Anterior cingulate cortex (tissue), 58 donors: ENCODE data around the gene TDRKH.

Source experiments
- DNase-seq, 58 donors: peaks; one replicate each; lab custom pipeline; 2025; lab: John Stamatoyannopoulos, UW

TDRKH gene, protein sequence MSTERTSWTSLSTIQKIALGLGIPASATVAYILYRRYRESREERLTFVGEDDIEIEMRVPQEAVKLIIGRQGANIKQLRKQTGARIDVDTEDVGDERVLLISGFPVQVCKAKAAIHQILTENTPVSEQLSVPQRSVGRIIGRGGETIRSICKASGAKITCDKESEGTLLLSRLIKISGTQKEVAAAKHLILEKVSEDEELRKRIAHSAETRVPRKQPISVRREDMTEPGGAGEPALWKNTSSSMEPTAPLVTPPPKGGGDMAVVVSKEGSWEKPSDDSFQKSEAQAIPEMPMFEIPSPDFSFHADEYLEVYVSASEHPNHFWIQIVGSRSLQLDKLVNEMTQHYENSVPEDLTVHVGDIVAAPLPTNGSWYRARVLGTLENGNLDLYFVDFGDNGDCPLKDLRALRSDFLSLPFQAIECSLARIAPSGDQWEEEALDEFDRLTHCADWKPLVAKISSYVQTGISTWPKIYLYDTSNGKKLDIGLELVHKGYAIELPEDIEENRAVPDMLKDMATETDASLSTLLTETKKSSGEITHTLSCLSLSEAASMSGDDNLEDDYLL

DNA sequence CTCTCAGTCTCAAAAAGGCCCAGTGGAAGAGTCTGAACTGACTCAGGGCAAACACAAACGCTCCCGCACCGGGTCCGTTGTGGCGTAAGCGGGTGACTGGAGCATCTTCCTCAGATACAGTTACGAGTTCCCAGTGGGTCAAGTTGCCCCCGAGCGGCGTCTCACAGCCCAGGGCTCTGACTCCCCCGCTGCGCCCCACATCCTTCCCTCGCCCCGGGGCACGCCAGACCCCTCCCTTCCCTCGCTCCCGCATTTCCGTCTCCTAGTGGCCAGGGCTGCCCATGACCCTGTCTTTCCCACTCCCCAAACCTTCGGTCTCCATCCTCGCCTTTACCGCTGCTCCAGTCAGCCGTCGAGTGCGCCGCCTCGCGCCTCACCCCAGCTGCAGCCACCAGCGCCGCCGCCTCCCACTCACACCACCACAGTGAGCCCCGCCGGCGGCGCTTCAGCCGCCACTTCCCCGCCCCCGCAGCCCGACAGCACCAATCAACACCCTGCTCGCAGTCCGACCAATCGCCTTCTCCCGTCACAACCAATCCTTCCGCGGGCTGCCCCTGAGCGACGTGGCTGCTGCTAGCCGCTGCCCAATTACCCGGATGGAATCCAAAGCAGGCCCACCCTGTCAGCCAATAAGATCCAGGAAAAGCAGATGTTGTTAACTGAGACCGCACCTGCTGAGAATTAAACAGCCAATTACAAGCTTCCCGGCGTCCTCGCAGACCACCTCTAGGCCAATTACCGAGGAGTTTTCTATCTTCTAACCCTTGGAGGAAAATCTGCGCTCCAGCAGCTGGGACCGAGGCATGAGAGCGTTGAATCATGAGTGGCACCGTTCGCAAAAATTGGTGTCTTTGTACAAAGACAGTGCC, at the start of gene TDRKH:
Gene TDRKH, minus strand, starts transcription at position 430 of the 869 bp plus-strand sequence. CDS start 7,478 bp downstream, outside the sequence.
- DNase-seq, result peak; percentile 87 to 99 (median 98)

DNA sequence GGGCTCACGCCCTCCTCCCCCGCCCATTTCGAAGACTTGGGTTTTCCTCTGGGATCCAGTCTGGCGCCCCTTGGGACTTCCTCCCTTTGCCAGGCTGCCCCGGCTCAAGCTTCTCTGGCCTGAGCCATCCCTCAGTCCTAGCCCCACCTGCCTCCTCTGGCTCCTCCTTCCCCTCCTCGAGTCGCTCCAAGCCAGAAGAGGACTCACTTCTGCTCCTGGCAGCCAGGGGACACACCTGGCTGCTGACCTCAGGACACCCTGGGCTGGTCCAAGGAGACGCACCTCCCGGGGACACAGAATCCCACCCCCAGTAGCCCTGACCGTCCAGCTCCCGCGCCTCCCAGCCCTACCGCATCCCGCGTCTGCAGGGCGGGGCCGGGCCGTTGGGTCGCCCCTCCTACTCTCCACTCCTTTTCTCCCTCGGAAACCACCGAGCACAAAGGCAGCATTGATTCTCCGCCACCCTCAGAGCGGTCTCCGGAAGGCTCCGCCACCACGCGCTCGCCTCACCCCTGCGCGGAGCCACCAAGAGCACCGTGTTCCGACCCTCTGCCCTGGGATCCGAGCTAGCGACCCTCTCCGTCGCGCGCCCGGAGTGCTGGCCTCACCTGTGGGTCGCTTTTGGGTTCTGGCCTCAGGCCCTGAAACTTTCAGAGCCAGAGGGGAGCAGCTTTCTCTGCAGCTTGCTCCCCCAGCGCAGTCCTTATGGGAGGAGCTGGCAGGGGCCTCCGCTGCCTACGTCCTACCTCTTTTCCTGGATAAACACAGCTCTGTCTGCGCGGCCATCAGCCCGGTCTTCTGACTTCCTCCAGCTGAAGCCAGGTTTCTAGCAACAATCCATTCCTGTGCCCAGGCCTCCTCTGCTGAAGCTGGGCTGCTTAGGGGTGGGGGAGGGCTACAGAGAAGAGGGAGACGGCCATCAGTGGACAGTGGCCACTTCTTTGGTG, 49.4 kb upstream of the TDRKH start, which contains the start of gene C2CD4D:
Gene C2CD4D, minus strand, starts transcription at position 364 of the 947 bp plus-strand sequence. CDS start 831 bp downstream, outside the sequence.
- peak in 56 of 58 donors; percentile 23 to 91 (median 71) for DNase-seq

DNA sequence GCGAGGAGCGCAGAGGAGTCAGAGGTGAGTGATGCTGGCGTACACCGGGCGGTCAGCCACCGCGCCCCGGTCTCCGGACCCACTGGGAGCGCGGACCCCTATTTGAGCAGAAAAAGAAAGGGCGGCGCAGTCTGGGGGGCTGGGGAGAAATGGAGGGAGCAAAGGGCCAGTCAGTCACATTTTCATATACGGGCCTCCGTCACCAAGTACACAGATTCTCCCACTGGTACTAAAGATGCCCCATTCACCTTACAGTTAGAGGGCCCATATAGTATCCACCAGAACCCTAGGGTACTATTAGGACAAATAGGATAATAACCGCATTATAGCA, 48.7 kb upstream of the TDRKH start:
- DNase-seq, result no peak

DNA sequence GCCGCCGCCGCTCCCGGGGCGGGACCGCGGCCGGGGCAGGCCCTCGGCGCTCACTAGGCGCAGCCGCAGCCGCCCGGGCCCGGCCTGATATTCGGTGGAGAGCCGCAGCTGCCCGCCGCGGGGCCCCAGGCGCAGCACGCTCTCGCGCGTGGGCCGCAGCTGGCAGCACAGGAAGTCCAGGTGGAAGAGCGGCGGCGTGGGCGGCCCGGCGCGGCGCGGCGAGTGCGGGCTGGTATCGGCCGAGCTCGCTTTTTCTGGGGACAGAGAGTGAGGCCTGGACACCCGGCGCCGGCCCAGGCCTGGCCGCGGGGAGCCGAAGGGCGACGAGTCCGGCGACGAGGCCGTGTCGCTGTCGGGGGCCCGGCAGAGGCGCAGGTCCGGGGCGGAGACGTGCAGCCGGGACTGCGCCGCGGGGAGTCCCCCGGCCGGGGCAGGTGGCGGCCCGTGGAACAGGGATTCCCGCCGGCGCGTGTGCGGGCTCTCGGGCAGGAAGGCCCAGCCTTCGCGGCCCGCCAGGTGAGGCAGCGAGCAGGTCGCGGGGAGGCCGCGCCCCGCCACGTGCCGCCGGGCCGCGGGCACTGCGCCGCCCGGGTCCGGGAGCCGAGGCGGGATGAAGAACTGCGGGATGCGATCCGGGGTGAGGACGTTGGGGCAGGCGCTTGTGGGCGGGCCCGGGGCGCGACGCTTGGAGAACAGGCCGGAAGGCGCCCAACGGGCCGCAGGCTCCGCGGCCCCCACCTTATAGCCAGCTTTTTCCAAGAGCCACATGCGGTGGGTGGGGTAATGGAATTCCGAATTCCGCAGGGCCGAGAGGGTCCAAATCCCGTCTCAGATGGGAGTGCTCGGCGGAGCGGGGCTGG, 48.2 kb upstream of the TDRKH start:
- peak in 3 of 58 donors; percentile 8 to 21 (median 10) for DNase-seq

DNA sequence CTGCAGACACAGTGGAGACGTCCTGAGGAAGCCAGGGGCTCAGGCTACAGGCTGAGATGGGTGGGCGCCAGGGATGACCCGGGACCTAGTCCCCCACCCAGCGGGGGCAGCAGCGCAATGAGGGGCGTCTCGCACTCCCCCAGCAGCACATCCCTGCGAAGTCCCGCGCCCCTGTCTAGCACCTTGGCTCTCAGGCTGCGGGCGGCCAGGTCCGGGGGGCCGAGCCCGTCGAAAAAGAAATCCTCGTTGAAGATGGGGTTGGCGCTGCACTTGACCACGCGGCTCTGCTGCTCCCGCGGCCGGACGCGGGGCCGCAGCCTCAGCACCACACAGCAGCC, 47.6 kb upstream of the TDRKH start:
- no peak for DNase-seq

DNA sequence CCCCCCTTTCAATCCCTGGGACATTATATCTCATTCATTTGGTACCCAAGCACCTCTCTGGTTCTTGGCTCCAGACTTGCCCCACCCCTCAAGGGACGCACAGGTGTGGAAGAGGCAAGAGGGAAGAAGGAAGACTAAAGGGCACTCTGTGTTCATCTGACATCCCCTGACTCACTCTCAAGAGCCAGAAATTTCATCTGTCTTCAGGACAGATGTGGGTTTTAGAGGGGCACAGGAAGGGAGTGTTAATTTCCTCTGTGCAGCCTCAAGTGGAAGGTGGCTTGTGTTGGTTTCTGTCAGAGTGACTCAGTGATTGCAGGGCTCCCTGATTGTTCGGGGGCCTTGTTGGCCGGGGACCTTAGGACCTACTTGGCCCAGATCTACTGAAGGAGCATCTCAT, 46.9 kb upstream of the TDRKH start:
- no peak for DNase-seq

DNA sequence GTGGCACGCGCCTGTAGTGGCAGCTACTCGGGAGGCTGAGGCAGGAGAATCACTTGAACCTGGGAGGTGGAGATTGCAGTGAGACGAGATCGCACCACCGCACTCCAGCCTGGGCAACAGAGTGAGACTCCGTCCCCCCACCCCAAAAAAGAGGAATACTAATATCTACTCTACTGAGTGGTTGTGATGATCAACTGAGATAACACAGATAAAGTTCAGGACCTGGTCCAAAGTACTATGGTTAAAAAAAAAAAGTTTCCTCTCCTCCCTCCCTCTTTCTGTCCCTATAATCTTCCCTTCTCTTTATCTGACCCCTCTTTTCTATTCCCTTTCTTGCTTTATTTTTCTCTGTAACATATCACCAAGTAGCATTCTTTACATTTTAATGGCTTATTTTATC, 45.3 kb upstream of the TDRKH start:
- no peak for DNase-seq

DNA sequence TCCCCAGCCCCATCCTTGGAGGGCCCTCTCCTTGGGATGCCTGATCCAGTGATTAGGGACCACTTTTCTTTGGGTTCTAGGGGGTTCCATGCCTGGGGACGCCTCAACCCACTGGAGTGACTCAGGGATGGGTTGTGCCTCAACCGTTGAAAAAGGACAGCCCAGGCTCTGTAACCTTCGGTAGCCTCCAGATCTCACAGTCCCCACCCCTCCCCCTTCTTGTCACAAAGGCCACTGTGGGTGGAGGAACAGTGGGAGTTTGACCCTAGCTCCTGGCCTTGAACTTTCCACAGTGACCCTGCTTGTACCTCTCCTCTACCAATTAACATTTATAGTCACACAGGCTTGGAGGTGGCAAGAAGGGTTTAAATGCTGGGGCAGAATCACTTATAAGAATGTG, 43.9 kb upstream of the TDRKH start:
- no peak for DNase-seq

DNA sequence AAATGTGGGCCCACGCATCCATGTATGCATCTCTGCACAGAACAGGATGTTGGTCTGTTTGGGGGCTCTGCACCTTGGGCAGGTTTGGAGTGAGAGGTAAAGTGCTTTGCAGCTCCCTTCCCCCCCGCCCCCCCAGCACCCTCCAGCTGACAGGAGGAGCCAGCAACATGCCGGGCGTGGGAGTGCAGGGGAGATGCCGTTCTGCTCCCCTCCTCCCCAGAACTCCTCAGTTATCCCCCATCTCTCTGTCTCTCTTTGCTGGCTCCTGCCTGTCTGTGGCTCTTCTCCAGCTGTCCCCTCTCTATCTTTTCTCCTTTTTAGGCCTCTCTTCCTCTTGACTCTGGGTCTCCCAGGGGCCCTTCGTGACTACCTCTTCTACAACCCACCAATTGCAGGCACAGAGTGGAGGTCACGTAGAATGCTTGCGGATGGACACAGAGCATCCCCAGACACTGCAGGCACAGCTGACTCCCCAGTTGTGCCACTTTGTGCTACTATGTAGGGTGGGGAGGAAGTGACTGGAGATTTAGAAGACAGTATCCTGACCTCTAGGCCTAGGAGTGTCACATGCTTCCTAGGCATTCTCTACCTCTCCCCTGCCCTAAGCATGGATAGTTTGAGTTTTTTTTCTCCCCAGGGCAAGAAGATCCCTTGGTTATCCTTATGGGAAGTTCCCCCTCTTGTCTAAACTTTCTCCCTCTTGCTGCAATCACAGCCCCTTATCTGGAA, 43.0 kb upstream of the TDRKH start:
- DNase-seq, result no peak

DNA sequence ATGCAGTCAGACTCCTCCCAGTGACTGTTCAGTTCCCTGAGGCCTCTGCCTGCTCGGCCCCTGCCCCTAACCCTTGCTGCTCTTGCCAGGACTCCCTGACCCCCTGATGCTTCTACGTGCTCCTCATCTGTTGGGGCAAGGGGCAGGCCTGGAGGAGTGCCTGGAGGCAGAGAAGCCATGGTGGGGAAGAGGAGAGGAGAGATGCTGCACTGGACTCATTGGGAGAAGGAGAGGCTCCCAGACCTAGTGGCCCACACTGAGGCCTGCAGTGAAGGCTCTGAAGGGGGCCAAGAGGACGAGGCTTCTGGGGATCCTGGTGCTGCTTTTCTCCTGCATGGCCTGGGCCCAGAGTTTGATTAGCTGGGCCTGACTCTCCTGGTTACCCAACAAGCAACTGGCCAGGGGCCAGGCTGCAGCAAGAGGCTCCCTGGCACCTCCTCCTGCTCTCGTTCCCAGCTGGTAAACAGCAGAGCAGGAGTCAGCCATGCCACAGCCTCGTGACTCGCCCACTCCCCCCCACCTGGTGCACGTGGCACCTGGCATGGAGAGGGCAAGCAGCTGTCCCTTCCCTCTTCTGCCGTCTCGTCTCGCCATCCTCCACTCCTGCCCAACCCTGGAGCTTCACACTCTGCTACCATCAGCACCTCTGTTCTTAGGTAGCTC, 42.1 kb upstream of the TDRKH start:
- peak in 39 of 58 donors; percentile 5 to 71 (median 32) for DNase-seq

DNA sequence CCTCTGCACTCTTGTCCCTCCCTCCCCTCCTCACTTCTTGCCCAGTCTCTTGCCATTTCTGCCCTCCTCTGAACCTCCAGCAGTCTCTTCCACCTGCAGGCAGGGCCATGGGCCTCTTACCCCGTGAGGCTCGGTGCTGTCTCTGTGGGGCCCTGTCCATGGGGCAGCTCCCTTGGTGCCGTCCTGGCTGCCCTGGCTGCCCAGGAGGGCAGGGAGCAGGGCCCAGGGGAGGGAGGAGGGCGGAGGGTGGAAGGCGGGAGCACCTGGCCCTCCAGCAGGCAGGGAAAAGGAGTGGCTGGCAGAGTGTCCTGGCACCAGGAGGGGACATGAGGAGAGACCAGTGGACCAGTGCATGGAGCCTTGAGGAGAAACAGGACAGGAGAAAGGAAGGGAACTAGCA, 41.3 kb upstream of the TDRKH start, which contains the start of gene RORC:
Gene RORC, minus strand, starts transcription at position 198 of the 400 bp plus-strand sequence. Its CDS starts 38 bp downstream, at position 160.
- no peak for DNase-seq

DNA sequence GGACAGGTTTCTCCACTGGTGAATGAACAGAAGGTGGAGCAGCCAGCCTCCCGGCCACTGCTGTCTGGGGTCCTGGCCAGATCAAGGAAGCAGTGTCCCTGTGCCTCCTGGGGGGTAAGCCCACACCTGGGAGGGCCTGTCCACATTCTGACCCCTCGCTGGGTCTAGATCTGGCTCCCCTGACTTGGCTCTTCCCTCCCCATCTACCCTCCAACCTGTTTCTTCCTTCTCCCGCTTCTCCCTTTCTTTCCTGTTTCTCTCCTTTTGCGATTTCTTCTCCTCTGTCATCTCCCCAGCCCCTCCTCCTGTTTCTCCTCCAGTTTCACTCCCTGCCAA, 40.9 kb upstream of the TDRKH start:
- DNase-seq, result no peak

DNA sequence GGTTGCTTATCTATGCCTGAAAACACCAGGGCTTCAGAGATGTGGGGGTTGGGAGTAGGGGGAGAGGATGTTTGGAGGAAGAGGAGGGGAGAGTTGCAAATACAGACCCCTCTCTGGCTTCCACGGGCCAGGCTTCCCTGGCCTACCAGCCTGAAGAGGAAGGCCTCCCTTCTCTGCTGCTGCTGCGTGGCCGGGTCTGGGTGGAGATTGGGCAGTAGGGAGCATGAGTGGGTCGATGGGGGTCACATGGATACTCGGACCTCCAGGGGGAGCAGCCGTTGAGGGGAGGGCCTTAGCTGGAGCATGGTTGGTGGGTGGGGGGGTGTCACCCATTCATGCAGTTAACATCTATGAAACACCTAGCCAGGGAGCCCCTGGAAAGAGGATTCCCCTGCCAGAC, 39.8 kb upstream of the TDRKH start:
- no peak for DNase-seq

DNA sequence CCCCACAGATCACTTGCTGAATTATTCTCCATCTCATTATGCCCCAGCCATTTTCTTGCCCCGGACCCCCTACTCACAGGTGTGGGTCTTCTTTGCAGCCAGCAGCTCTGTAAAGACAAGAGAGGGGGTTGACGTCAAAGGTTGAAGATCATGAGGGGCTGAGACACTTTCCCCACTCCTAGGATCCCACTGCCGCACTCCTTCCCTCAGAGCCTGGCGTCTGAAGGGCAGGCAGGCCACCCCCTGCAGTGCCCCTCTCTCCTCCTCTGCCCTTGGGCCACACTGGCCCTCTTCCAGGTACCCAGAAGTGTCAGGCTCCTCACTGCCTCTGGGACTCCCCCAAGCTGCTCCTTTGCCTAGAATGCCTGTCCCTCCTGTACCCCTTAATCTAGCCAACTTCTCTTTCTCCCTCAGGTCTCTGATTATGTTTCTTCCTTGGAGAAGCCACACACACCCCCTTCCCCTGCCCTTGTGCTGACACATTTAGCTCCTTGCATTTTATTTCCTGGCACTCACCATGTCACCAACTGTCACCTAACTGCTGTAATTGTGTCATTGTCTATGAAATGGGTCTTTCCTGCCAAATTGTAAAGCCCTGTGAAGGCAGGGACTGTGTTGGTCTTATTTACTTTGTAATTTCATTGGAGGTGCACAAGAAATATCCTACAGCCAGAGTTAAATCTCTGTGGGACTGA, 39.2 kb upstream of the TDRKH start:
- no peak for DNase-seq

DNA sequence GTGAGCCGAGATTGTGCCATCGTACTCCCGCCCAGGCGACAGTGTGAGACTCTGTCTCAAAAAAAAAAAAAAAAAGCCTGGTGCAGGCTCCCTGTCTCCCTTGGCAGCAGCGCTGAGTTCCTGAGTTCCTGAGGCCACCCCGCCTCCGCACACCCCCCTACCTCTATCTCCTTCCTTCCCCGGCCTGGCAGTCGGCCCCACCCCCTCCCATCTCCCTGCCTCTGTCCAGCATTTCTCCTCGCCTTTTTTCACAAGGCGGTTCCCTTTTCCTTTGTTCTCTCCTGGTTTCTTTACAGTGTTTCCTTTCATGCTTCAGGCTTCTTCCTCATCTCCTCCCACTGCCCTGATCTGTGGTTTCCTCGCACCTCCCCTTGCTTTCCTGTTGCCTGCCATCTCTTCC, 38.6 kb upstream of the TDRKH start:
- peak in 2 of 58 donors; percentile 13 to 14 for DNase-seq

DNA sequence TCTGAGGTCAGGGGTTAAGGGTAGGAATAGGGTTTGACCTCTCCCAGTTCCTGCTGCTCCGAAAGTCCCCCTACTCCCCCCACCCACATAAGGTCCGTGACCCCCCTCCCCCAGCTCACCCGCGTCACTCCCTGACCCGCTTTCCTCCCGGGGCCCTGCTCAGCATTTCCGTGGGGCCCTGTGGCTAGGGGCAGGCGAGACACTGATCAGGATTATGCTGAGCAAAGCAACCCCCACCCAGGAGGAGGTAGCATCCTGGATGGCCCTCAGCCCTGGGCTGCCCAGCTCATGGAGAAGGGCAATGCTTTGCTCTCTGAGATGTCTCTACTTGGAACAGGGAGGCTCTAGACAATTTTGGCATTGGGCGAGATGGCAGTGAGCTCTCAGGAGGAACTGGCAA, 37.6 kb upstream of the TDRKH start:
- DNase-seq, result no peak
